ENCODE measurements around the gene DDX1. TPM values are rescaled to one million over a fixed set of nuclear protein-coding genes. Genes with fewer than 3 reads are reported as not detected.

Gene DDX1
- total RNA-seq, 4 donors from 2014 or later, result 58.3 to 90.5 (median 60.8) TPM

- Histone ChIP-seq H3K4me1 (peaks cover 16 to 26% (median 24%) of the 10 kb centered on the region in 4 donors), H3K27me3 (no peaks in the 10 kb centered on the region), H3K9me3 (no peaks in the 10 kb centered on the region), H3K36me3 (peaks cover 49 to 71% (median 60%) of the 10 kb centered on the region in 4 donors), H3K27ac (replicated peaks in 1 of 4) (no peak overlapping the region), H3K4me3 (no peak overlapping the region)
- intact Hi-C loops (cut with DNase I), result no loop called here
- DNase-seq (ENCODE audit: extremely low spot score), result no peak
- WGBS, result 80% methylated on average over 4 of the region's 4 CpGs
- TF ChIP-seq EP300 (IDR thresholded peaks at IDR 0.05) (no peak), POLR2A (IDR thresholded peaks at IDR 0.05; ENCODE audit: low read depth) (no peak), CTCF (IDR thresholded peaks at IDR 0.05) (no peak), POLR2AphosphoS5 (IDR thresholded peaks at IDR 0.05) (no peak)
These were observed 5.3 kb downstream of the DDX1 start for GRCh38 chr2:15596968-15597367.

GRCh38 chr2:15599994-15600393 is 8.3 kb downstream of the DDX1 start:
- Histone ChIP-seq H3K4me3 (no peak overlapping the region), H3K27ac (replicated peaks in 1 of 4) (no peak overlapping the region), H3K9me3 (no peaks in the 10 kb centered on the region), H3K4me1 (no peaks in the 10 kb centered on the region), H3K27me3 (no peaks in the 10 kb centered on the region), H3K36me3 (peaks cover 78 to 100% (median 90%) of the 10 kb centered on the region in 4 donors)
- WGBS, result 83% methylated on average over 1 of the region's 1 CpG
- intact Hi-C loops (cut with DNase I), result no loop called here
- TF ChIP-seq POLR2AphosphoS5 (IDR thresholded peaks at IDR 0.05) (no peak), CTCF (IDR thresholded peaks at IDR 0.05) (no peak), EP300 (IDR thresholded peaks at IDR 0.05) (no peak), POLR2A (IDR thresholded peaks at IDR 0.05; ENCODE audit: low read depth) (no peak)
- no peak for DNase-seq (ENCODE audit: extremely low spot score)

GRCh38 chr2:15601681-15602080 is 10.0 kb downstream of the DDX1 start:
- no peak for DNase-seq (ENCODE audit: extremely low spot score)
- Histone ChIP-seq H3K27me3 (no peaks in the 10 kb centered on the region), H3K4me3 (no peak overlapping the region), H3K9me3 (no peaks in the 10 kb centered on the region), H3K4me1 (no peaks in the 10 kb centered on the region), H3K27ac (replicated peaks in 1 of 4) (no peak overlapping the region), H3K36me3 (peaks cover 85 to 100% (median 93%) of the 10 kb centered on the region in 4 donors)
- WGBS, result 100% methylated on average over 1 of the region's 1 CpG
- TF ChIP-seq EP300 (IDR thresholded peaks at IDR 0.05), result no peak
- TF ChIP-seq POLR2AphosphoS5 (IDR thresholded peaks at IDR 0.05), result no peak
- TF ChIP-seq CTCF (IDR thresholded peaks at IDR 0.05), result no peak
- TF ChIP-seq POLR2A (IDR thresholded peaks at IDR 0.05; ENCODE audit: low read depth), result no peak
- intact Hi-C loops (cut with DNase I), result no loop called here

GRCh38 chr2:15602393-15602792 is 10.7 kb downstream of the DDX1 start:
- H3K4me3 ChIP-seq, result no peak overlapping the region
- no peaks in the 10 kb centered on the region for H3K9me3 ChIP-seq
- no peak overlapping the region for H3K27ac ChIP-seq (replicated peaks in 1 of 4)
- TF ChIP-seq EP300 (IDR thresholded peaks at IDR 0.05), result no peak
- no peak for TF ChIP-seq POLR2AphosphoS5 (IDR thresholded peaks at IDR 0.05)
- no peak for TF ChIP-seq CTCF (IDR thresholded peaks at IDR 0.05)
- TF ChIP-seq POLR2A (IDR thresholded peaks at IDR 0.05; ENCODE audit: low read depth), result no peak
- intact Hi-C loops (cut with DNase I), result no loop called here
- WGBS, result 91% methylated on average over 8 of the region's 8 CpGs
- H3K4me1 ChIP-seq, result no peaks in the 10 kb centered on the region
- H3K27me3 ChIP-seq, result no peaks in the 10 kb centered on the region
- no peak for DNase-seq (ENCODE audit: extremely low spot score)
- peaks cover 85 to 100% (median 93%) of the 10 kb centered on the region in 4 donors for H3K36me3 ChIP-seq

Data from esophagus muscularis mucosa (tissue), 4 donors.